HepG2 (cell line): ENCODE measurements around the gene JPH2. TPM values are rescaled to one million over a fixed set of nuclear protein-coding genes. Genes with fewer than 3 reads are reported as not detected.
A peak's percentile ranks its signal among the peaks of the same experiment; 100 is the strongest.

Experiments
- BHLHE40 ChIP-seq: IDR thresholded peaks from 2 replicates; pipeline ENCODE4 v1.6.1; 2011; ENCODE audit warnings: low read length, improper control_type of control experiment
- CEBPB ChIP-seq: IDR thresholded peaks from 2 replicates; pipeline ENCODE4 v1.6.1; 2011; ENCODE audit warnings: low read depth, low read length, improper control_type of control experiment, borderline replicate concordance
- KDM3A ChIP-seq: IDR thresholded peaks from 2 replicates; pipeline ENCODE4 v1.6.1; 2018; ENCODE audit warnings: low read depth, missing compliant biosample characterization
- MAFF ChIP-seq: IDR thresholded peaks from 2 replicates; pipeline ENCODE4 v1.6.1; 2011; ENCODE audit warnings: low read depth, low read length, improper control_type of control experiment
- NFIC ChIP-seq: IDR thresholded peaks from 2 replicates; pipeline ENCODE4 v1.6.1; 2012; ENCODE audit warnings: mild to moderate bottlenecking, low read length, inconsistent platforms
- NONO ChIP-seq, 2 experiments: fragments of 450-650 bp in 1 of 2; sonication (generic) in 1 of 2; formaldehyde crosslinking in 1 of 2; IDR thresholded peaks in 1 of 2; conservative IDR thresholded peaks in 1 of 2; 2 replicates each; pipeline versions ENCODE4 v1.6.1 to v1.8.0; 2017 to 2022; ENCODE audit warnings: mild to moderate bottlenecking in 1 of 2, missing genetic modification reagents in 1 of 2, moderate library complexity in 1 of 2
- RORA ChIP-seq: sonication (generic); formaldehyde crosslinking; IDR thresholded peaks from 2 replicates; pipeline ENCODE4 v1.5.0; 2020; ENCODE audit warnings: mild to moderate bottlenecking, missing genetic modification reagents, moderate library complexity
- SKI ChIP-seq: fragments of 450-650 bp; IDR thresholded peaks from one replicate; pipeline ENCODE4 v1.6.1; 2018; ENCODE audit warnings: mild to moderate bottlenecking; ENCODE audit not compliant: partially characterized antibody
- SNAI1 ChIP-seq: sonication (generic); formaldehyde crosslinking; IDR thresholded peaks from 2 replicates; pipeline ENCODE4 v1.5.0; 2020; ENCODE audit warnings: mild to moderate bottlenecking, missing genetic modification reagents, borderline replicate concordance
- SRSF4 ChIP-seq: fragments of 200-400 bp; formaldehyde crosslinking; IDR thresholded peaks from one replicate; pipeline ENCODE4 v1.6.1; 2018; ENCODE audit warnings: mild to moderate bottlenecking, low read depth, low read length, moderate library complexity; ENCODE audit not compliant: poor library complexity, severe bottlenecking
- ZFYVE20 ChIP-seq: sonication (generic); formaldehyde crosslinking; IDR thresholded peaks from 2 replicates; pipeline ENCODE4 v1.8.0; 2023; ENCODE audit warnings: low read depth, mild to moderate bottlenecking, moderate library complexity, missing genetic modification reagents, borderline replicate concordance
- ZNF354B ChIP-seq: sonication (generic); formaldehyde crosslinking; IDR thresholded peaks from 2 replicates; pipeline ENCODE4 v1.8.0; 2022; ENCODE audit warnings: mild to moderate bottlenecking, missing genetic modification reagents
- ZNF451 ChIP-seq: sonication (generic); formaldehyde crosslinking; IDR thresholded peaks from 2 replicates; pipeline ENCODE4 v1.5.0; 2020; ENCODE audit warnings: mild to moderate bottlenecking, missing genetic modification reagents
- ZNF510 ChIP-seq: sonication (generic); formaldehyde crosslinking; IDR thresholded peaks from 2 replicates; pipeline ENCODE4 v1.4.0; 2020; ENCODE audit warnings: low read depth, mild to moderate bottlenecking, missing genetic modification reagents
- ZNF572 ChIP-seq: sonication (generic); formaldehyde crosslinking; IDR thresholded peaks from 2 replicates; pipeline ENCODE4 v1.5.1; 2020; ENCODE audit warnings: mild to moderate bottlenecking, missing genetic modification reagents
- ZNF776 ChIP-seq: sonication (generic); formaldehyde crosslinking; IDR thresholded peaks from 2 replicates; pipeline ENCODE4 v1.4.0; 2020; ENCODE audit warnings: mild to moderate bottlenecking, missing genetic modification reagents
- polyA plus RNA-seq, 8 experiments: library from polyadenylated mRNA; depleted of rRNA in 3 of 8; stranded (reverse) in 7 of 8; unstranded in 1 of 8; fragments of >200 nt; fragmentation: Illumina TruSeq in 4 of 8; extraction: Trizol in 4 of 8; gene quantifications; 2 replicates each; pipeline versions ENCODE4 v1.2.1 to v1.2.3, GENCODE V29; 2011 to 2016; ENCODE audit warnings: low read depth in 4 of 8, missing spikeins in 1 of 8, mixed read lengths in 1 of 8; ENCODE audit not compliant: insufficient read depth in 1 of 8
- total RNA-seq, 5 experiments: library from RNA; depleted of rRNA; stranded (reverse); fragments of >200 nt; fragmentation: Illumina TruSeq; extraction: Trizol; gene quantifications; 2 replicates each; pipeline ENCODE4 v1.2.3, GENCODE V29; 2016; ENCODE audit warnings: low read depth in 1 of 5
- TF ChIP-seq, protein P1 (sequence below): IDR thresholded peaks from 2 replicates; pipeline ENCODE4 v1.6.1; 2018; ENCODE audit warnings: missing genetic modification reagents, mild to moderate bottlenecking, missing compliant biosample characterization
- TF ChIP-seq, protein P2 (sequence below): sonication (generic); formaldehyde crosslinking; IDR thresholded peaks from 2 replicates; pipeline ENCODE4 v1.4.0; 2020; ENCODE audit warnings: mild to moderate bottlenecking, missing genetic modification reagents
- TF ChIP-seq, protein P3 (sequence below): sonication (generic); formaldehyde crosslinking; IDR thresholded peaks from 2 replicates; pipeline ENCODE4 v1.5.1; 2020; ENCODE audit warnings: missing genetic modification reagents, mild to moderate bottlenecking, borderline replicate concordance
- TF ChIP-seq, protein P4 (sequence below): sonication (generic); formaldehyde crosslinking; IDR thresholded peaks from 2 replicates; pipeline ENCODE4 v1.4.0; 2020; ENCODE audit warnings: low read depth, missing genetic modification reagents
- TF ChIP-seq, protein P5 (sequence below): sonication (generic); formaldehyde crosslinking; IDR thresholded peaks from 2 replicates; pipeline ENCODE4 v1.8.0; 2022; ENCODE audit warnings: mild to moderate bottlenecking, missing genetic modification reagents, borderline replicate concordance

JPH2 gene
- total and polyA plus RNA-seq, 2 of the 13 experiments (the other 11 are each of a cell fraction or from before 2014, with no cell fraction given) = 0.42 TPM; not detected in 1

DNA sequence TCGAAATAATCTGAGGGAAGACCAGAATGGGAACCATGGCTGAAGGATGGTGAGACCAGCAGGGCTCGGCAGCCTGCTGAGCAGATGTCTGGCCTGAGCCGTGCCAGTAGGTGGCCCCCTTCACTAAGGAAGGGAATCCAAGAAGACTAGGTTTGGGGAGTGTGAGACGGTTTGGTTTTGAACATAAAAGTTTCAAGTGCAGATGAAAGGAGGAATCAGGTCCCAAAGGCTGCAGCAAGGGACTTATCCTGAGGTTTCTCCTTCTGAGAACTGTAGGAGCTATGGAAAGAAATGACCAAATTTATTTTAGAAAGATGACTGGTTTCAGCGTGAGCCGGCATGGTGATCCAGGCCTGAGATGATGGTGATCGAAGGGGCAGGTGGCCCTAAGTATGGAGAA, 28.1 kb upstream of the JPH2 start (continued):
- no peak for TF ChIP-seq NFIC
- TF ChIP-seq, protein P1, sequence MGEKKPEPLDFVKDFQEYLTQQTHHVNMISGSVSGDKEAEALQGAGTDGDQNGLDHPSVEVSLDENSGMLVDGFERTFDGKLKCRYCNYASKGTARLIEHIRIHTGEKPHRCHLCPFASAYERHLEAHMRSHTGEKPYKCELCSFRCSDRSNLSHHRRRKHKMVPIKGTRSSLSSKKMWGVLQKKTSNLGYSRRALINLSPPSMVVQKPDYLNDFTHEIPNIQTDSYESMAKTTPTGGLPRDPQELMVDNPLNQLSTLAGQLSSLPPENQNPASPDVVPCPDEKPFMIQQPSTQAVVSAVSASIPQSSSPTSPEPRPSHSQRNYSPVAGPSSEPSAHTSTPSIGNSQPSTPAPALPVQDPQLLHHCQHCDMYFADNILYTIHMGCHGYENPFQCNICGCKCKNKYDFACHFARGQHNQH (CRISPR knock-in tag) = peak; percentile 38; the same call in 1 of the 2 replicates
- no peak for TF ChIP-seq ZNF354B (CRISPR knock-in tag)
- no peak for TF ChIP-seq NONO (IDR thresholded peaks at IDR 0.05)
- no peak for TF ChIP-seq NONO (CRISPR knock-in tag; conservative IDR thresholded peaks at IDR 0.05)
- TF ChIP-seq MAFF = no peak
- TF ChIP-seq SNAI1 (CRISPR knock-in tag) = no peak
- no peak for TF ChIP-seq ZNF776 (CRISPR knock-in tag)
- TF ChIP-seq ZNF572 = no peak
- peak; percentile 63; the same call in 1 of the 2 replicates for TF ChIP-seq KDM3A (CRISPR knock-in tag)
- TF ChIP-seq BHLHE40 = no peak
- 0 out of 2 replicates have a peak, but pooled peaks have one; percentile 56 for TF ChIP-seq ZNF451 (CRISPR knock-in tag)
- no peak for TF ChIP-seq SRSF4
- no peak for TF ChIP-seq RORA (CRISPR knock-in tag)
- TF ChIP-seq, protein P2, sequence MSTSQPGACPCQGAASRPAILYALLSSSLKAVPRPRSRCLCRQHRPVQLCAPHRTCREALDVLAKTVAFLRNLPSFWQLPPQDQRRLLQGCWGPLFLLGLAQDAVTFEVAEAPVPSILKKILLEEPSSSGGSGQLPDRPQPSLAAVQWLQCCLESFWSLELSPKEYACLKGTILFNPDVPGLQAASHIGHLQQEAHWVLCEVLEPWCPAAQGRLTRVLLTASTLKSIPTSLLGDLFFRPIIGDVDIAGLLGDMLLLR (CRISPR knock-in tag) = no peak
- no peak for TF ChIP-seq ZNF510 (CRISPR knock-in tag)
- no peak for TF ChIP-seq ZFYVE20 (CRISPR knock-in tag)
- no peak for TF ChIP-seq CEBPB
- TF ChIP-seq, protein P3, sequence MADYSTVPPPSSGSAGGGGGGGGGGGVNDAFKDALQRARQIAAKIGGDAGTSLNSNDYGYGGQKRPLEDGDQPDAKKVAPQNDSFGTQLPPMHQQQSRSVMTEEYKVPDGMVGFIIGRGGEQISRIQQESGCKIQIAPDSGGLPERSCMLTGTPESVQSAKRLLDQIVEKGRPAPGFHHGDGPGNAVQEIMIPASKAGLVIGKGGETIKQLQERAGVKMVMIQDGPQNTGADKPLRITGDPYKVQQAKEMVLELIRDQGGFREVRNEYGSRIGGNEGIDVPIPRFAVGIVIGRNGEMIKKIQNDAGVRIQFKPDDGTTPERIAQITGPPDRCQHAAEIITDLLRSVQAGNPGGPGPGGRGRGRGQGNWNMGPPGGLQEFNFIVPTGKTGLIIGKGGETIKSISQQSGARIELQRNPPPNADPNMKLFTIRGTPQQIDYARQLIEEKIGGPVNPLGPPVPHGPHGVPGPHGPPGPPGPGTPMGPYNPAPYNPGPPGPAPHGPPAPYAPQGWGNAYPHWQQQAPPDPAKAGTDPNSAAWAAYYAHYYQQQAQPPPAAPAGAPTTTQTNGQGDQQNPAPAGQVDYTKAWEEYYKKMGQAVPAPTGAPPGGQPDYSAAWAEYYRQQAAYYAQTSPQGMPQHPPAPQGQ (CRISPR knock-in tag) = no peak
- TF ChIP-seq, protein P4, sequence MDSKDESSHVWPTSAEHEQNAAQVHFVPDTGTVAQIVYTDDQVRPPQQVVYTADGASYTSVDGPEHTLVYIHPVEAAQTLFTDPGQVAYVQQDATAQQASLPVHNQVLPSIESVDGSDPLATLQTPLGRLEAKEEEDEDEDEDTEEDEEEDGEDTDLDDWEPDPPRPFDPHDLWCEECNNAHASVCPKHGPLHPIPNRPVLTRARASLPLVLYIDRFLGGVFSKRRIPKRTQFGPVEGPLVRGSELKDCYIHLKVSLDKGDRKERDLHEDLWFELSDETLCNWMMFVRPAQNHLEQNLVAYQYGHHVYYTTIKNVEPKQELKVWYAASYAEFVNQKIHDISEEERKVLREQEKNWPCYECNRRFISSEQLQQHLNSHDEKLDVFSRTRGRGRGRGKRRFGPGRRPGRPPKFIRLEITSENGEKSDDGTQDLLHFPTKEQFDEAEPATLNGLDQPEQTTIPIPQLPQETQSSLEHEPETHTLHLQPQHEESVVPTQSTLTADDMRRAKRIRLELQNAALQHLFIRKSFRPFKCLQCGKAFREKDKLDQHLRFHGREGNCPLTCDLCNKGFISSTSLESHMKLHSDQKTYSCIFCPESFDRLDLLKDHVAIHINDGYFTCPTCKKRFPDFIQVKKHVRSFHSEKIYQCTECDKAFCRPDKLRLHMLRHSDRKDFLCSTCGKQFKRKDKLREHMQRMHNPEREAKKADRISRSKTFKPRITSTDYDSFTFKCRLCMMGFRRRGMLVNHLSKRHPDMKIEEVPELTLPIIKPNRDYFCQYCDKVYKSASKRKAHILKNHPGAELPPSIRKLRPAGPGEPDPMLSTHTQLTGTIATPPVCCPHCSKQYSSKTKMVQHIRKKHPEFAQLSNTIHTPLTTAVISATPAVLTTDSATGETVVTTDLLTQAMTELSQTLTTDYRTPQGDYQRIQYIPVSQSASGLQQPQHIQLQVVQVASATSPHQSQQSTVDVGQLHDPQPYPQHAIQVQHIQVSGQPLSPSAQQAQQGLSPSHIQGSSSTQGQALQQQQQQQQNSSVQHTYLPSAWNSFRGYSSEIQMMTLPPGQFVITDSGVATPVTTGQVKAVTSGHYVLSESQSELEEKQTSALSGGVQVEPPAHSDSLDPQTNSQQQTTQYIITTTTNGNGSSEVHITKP = no peak
- no peak for TF ChIP-seq SKI
- TF ChIP-seq, protein P5, sequence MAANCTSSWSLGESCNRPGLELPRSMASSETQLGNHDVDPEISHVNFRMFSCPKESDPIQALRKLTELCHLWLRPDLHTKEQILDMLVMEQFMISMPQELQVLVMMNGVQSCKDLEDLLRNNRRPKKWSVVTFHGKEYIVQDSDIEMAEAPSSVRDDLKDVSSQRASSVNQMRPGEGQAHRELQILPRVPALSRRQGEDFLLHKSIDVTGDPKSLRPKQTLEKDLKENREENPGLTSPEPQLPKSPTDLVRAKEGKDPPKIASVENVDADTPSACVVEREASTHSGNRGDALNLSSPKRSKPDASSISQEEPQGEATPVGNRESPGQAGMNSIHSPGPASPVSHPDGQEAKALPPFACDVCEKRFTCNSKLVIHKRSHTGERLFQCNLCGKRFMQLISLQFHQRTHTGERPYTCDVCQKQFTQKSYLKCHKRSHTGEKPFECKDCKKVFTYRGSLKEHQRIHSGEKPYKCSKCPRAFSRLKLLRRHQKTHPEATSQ (CRISPR knock-in tag) = no peak
